HG03045 (cell line): ENCODE results near the gene ZNF438.
"Not testable (repeated sequence)": the region's sequence is repeated elsewhere in the genome, so short reads cannot be mapped to it uniquely, and the experiment has no call there.

Experiments used
- ATAC-seq: cut with Tn5 transposase; IDR thresholded peaks from one replicate; pipeline ENCODE4 v1.9.1; 2021; ENCODE audit warnings: mild to moderate bottlenecking, moderate library complexity; ENCODE audit not compliant: unreplicated experiment

The ZNF438 gene

DNA sequence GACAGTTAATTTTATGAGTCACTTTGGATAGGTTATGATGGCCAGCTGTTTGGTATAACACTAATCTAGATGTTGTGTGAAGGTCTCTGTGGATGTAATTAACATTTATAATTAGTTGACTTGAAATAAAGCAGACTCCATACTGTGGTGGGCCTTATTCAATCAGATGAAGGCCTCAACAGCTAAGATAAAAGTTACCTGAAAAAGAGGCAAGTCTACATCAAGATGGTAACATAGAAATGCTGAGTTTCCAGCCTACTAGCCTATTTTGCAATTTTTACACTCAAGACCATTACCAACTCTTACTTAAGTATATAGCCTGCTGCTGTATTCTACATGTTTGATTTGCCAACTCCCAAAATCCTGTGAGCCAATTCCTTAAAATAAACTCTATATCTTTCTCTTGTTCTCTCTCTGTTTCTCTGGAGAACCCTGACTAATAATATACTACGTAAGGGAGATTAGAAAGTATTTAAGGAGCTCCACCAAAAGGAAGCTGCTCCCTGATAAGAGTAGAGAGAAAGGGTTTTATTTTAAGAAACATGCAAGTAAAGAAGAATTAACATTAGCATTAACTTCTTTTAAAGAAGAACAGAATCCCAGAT lies 42.7 kb downstream of the ZNF438 start:
- ATAC-seq, result no peak

DNA sequence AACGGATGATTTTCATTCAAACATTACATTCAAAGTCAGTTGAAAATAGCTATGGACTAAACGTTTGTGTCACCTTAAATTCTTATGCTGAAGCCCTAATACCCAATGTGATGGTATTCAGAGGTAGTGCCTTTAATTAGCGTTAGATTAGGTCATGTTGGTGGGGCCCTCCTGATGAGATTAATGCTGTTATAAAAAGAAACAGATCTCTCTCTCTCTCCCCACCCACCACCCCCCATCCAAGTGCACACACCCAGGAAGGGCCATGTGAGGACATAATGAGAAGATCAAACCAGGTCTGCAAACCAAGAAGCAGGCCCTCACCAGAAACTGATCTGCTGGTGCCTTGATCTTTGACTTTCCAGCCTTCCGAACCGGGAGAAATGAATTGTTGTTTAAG lies 44.2 kb downstream of the ZNF438 start:
- no peak for ATAC-seq

DNA sequence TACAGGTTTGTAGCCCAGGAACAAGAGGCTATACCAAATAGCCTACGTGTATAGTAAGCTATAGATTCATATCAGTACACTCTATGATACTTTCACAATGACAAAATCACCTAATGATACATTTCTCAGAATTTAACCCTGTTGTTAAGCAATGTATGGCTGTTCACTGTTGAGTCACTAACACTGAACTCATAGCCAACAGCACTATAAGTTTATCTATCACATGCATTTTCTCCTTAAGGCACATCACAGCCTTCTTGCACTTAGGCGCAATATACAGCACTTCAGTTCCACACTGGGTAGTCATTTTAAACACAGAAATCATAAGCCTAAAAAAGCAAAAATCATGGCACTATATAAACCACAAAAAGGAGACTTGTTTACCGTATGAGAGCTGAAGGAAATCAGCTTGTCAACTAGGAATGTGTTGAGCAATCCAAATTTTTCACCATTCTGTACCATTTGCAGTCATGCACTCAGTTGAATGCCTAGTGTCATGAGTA lies 45.6 kb downstream of the ZNF438 start:
- ATAC-seq, result no peak

DNA sequence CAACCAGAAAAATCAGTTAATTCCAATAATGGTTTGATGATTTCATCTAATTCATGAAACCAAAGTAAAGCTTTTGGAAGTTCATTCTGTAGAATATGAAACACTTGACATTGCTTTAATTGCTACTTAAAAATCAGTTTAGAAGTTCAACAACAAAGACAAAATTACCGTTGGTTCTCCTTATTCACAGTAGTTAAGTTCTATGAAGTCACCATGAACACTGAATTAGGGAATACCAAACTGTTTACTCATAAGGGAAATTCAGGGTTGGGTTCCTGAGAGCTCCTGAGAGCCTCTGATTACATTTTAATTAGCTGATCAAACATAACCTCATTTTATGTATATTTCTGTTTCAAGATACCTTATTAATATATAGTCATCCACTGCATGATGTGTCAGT lies 46.2 kb downstream of the ZNF438 start:
- no peak for ATAC-seq

DNA sequence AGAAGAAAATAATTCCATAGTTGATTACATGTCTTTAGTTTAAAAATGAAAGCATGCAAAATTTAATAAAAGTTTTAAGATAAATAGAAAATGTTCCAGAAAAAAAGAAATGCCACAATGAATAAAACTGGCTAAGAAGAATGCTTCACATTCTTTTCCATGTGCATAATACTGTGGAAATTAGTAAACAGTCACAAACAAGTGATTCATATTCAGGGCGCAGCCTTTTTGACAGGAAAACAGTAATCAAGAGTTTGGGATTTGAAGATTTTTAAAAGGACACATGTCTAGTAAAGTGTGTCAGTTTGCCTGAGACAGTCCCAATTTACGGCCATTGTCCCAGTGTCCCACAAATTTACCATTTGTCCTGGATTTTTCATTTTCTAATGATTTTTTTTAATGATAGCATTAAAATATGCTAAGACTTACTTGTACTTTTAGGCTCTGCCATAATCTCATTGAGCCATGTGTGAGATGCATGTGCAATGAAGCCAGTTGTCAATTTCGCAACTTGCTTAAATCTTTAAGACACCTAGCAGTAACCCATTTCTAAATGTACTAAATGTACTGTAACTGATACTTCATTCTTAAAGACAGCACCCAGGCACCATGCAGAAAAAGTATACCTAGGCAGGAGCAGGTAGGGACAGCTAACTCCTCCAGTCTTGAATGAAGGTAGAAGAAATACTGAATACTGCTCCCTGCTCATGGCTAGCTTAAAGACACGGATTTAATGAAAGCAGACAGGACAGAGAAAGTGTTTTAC lies 46.9 kb downstream of the ZNF438 start:
- no peak for ATAC-seq

DNA sequence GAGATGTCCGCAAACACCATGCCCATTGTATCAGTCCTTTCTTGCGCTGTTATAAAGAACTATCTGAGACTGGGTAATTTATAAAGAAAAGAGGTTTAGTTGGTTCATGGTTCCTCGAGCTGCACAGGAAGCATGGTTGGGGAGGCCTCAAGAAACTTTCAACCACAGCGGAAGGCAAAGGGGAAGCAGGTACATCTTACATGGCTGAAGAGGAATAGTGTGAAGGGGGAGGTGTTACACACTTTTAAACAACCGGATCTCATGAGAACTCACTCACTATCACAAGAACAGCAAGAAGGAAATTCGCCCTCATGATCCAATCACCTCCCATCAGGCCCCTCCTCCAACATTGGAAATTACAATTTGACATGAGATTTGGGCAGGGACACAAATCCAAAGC lies 48.5 kb downstream of the ZNF438 start:
- ATAC-seq, result not testable (repeated sequence)

DNA sequence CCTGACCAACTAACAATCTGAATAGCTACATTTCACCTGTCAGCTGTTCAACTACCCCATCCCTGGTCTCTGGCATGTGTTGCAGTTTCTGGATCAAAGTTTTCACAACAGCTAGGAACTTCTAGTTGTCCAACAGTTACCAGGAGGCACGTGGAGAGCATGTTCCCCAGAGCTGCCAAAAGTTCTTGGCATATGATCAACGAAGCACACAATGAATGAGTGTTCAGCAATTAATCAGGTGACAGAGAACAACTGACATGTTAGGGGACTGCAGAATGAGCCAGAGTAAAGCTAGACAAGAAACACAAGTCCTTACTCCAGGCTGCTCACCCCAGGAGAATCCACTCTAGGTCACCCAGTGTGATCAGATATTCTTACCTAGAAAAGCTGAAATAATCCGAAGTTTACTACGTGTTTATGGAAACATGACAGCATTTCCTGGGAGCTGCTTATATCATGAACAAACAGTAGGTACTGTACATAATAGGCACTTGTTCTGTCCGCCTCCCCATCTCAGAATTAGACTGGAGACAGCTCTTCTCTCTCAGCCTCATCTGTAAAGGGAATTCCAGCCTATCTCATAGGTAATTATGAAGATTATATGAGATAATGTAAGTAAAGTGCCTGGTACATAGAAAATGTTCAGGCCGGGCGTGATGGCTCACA lies 50.6 kb downstream of the ZNF438 start:
- no peak for ATAC-seq

DNA sequence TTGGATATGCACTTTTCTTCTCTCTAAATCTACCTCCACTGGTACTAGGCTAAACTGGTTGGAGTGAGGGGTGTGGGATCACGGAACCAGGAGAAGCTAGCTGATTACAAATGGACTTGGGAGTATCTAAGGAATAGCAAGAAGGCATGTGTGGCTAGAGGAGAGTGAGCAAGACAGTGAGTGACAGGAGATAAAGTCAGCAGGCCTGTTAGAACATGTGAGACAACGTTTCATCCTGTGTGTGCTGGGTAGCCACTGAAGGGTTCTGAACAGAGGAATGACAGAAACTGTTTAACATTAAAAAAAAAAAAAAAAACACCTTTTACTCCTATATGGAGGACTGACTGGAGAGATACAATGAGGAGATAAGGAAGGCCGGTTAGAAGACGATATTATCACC lies 51.7 kb downstream of the ZNF438 start:
- no peak for ATAC-seq

DNA sequence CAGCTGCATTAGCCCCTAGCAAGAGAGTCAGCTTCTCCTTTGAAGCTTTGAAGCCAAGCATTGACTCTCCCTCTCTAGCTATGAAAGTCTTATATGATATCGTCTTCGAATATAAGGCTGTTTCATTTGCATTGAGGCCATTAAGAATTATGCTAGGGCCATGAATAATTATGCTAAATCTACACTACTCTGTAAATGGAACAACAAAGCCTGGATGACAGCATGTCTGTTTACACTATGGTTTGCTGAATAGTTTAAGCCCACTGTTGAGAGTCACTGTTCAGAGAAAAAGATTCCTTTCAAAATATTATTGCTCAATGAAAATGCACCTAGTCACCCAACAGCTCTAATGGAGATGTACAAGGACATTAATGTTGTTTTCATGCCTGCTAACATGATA lies 52.8 kb downstream of the ZNF438 start:
- ATAC-seq, result no peak

DNA sequence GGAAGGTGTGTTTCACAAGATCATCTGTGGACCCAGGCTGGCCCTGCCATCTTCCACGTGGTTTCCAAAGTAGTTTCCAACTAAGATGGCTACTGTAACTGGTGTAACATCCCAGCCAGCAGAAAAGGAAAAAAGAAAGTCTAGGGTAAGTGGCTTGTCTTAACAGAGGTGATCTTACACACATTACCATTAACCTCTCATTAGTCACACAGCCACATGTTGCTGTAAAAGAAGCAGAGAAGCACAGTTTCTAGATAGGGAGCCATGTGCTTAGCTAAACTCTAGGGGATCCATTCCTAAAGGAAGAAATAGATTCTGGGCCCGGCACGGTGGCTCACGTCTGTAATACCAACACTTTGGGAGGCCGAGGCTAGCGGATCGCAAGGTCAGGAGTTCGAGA lies 54.3 kb downstream of the ZNF438 start:
- ATAC-seq, result no peak

DNA sequence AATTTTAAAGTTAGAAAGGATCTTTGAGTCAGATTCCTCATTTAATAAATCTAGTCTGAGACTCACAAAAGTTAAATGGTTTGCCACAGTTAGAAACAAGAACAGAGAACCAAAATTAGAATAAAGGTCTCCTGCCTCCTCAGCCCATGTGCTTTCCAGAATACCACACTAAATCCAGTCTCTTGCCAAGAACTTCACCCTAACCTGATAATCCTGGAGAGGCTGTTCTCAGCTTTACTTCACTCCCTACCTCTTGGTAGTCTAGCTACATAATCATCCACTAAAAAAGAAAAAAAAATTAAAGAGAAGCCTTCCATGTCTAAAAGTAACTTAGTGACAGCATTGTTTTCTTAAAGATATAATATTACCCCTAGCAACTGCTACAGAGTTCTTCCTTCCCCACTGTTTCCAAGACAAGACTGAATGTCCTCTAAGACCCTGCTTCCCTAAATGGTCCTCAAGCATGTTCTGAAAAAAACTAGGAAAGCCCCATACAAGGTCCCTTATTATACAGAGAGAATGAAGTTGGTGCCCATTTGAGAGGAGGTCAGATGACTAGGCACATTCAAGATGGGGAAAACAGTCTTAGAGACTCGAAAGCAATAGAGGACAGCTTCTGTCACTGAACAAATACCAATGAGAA lies 56.8 kb downstream of the ZNF438 start:
- no peak for ATAC-seq

DNA sequence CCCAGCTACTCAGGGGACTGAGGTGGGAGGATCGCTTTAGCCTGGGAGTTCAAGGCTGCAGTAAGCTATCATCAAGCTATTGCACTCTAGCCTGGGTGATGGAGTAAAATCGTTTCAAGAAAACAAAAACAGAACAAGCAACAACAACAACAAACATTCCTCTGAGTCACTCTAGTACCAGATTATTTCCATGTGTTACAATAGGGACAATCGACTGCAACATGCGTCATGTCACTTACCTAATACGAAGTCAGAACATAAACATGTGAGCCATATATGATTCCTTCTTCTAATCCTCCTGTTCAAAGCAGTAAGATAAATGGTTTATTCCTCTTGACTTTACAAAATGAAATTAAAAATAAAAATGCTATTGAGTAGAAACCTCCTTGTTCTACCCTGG lies 57.3 kb downstream of the ZNF438 start:
- no peak for ATAC-seq

DNA sequence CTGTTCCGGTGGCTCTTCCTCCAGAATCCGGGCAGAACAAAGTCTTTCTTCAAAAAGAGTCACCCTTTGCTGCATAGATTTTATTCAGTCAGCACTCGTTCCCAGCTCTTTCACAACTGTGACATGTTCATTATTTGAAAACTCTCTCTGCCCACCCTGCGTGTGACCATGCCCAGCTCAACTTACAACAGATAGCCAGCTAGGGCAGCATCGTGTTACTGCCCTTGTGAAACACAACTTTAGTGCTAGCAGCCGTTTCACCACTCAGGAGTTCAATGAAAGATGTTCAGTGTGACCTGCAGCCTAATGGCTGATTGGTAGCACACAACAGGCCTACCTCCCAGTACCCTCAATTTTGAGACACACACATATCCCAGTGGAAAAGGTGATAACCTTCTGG lies 57.9 kb downstream of the ZNF438 start:
- no peak for ATAC-seq

DNA sequence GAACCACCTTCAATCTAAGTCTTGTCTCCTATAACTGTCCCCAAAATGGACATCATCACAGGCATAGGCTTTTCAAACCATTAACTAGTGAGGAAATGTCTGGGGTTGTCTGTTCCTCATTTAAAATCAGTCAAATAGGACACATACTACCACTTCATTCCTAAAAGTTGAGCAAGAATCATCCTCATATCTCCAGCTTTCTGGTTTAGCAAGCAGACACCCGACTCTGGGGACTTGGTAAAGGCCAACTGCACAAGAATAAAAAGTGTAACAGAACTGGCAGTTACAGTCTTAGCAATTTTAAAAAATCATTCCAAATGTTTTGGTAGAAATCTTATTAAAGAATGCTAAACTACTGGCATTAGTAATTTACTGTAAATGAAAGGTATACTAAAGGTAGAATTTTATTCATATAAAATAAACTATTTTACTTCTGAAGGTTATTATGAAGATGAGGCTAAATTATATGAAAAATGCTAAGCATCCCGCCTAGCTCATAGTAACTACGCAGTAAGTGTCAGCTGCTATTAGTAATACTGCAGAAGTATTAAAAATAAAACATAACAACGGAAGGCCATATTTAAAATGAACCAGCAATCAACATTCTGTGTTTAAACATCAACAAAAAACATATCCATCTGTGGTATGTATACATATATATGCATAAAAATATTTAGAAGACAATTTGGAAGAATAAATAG lies 60.8 kb downstream of the ZNF438 start:
- no peak for ATAC-seq

DNA sequence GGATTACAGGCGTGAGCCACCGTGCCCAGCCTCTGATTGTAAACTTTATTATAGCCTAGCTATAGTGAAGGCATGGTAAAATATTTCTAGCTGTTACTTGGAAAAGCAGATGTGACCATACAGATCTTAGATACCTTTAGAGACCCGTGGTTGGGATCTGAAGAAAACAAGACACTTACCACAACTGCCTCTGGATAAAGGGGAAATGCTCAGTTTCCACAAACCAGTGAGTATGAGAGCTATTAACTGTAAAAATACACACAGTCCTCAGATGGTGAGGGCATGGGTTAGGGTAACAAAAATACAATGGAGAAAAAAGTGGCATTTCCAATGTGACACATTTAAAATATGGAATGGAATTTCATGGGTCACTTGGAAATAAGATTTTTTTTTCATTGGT lies 63.0 kb downstream of the ZNF438 start:
- no peak for ATAC-seq

DNA sequence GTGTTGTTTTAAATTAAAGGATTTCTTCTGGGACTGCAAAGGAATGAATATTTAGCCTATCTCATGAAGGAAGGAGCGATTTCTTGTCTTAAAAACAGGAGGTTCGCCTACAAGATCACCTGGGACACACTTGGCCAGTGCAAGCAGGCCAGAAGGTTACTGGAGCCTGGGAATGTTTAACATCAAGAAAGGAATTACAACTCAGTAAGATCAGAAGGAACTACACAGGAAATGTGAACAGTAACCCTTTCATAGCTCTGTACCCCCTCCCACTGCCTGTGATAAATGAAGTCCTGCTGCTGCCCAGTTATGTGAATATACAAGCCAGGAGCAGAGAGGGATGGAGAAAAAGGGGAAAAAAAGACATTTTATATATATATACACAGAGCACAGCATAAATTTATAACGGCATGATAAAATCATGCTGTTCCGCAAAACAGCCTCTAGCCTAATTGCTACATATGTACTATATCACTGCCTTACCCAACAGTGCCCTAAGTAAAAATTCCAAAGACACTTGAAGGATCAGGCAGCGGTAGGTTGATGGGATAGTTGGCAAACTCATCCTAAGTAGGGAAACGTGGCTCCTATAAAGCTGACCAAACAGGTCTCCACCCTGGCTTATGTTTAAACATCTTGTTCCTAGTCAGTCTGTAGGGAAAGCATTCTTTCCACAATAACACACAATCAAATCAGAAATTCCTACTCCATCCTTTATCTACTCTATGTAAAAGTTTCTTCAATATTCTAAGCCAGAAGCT lies 63.8 kb downstream of the ZNF438 start:
- no peak for ATAC-seq

DNA sequence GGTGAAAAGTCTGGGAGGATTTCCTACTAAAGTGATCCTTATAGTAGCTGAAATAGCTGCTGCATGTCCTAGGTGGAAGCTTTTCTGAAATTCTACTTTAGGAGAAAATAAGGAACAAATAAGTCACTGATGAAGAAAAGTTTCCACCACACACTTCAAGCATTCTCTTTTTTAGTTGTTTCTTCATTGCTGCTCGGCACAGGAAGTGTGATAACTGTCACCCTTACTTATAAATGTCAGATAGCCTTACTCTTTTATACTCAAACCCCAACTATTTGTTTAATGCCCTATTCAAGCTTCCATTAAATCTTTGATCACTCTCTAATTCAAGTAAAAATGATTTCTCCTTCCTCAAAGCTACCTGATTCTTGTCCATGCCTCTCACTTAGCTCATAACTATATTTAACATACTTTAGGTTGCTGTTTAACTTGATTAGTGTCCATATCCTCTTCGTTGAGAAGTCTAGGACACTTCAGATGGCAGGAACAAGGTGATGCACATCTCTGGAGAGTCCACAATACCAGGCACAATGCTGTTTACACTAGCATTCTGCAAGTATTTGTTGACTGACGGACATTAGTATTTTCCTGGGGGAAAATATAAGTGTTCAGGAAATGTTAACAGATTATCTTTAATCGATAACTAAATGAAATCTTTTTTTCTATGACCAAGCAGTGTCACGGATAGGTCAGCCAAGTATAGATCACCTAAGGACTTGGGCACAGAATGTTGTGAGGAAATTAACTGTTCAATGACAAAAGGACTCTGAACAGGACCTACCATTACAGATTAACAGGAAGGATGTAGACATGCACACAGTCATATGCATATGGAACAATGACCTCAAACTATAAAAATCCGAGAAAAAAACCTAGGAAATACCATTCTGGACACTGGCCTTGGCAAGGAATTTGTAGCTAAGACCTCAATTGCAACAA lies 67.4 kb downstream of the ZNF438 start:
- ATAC-seq, result no peak

DNA sequence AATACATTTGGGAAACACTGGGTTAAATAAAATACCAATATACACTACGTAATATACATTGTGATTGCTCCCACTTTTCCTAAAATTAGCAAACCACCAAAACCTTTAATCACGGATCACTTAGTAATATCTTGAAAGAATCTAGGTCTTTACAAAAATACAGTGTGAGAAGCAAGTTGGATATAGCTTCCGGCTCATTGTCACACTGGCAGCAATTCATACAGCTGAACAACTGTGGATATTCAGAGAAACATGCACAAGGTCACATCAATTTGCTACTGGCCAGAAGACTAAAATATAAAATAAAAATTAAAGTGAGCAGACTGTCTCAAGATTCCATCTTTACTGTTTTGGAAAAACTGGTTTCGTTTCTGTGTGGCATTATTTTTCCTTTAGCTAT lies 69.1 kb downstream of the ZNF438 start:
- no peak for ATAC-seq

DNA sequence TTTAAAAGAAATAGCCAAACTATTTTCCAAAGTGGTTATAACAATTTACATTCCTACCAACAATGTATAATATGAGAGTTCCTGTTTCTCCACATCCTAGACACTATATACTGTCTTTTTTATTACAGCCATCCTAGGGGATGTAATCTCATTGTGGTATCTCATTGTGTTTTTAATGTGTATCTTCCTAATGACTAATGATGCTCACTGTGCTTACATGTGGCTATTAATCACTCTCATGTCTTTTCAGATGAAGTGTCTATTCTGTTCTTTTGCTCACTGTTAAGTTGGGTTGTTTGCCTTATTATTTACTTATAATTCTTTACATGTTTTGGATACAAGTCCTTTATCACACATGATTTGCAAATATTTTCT lies 71.8 kb downstream of the ZNF438 start:
- ATAC-seq, result no peak
